ENCODE data around the gene TMEM179.

TMEM179 gene

GRCh38 chr14:104558231-104559027 is 46.1 kb downstream of the TMEM179 start (continued):
- TF ChIP-seq TSHZ2 (CRISPR knock-in tag; IDR thresholded peaks at IDR 0.05) = no peak

GRCh38 chr14:104557766-104558165 is 46.8 kb downstream of the TMEM179 start:
- no peak for ATAC-seq
- no peak for TF ChIP-seq OSR1 (CRISPR knock-in tag; IDR thresholded peaks at IDR 0.05)
- no peak for TF ChIP-seq ARNTL (CRISPR knock-in tag; IDR thresholded peaks at IDR 0.05; ENCODE audit: borderline replicate concordance, low read depth)
- TF ChIP-seq POU6F1 (CRISPR knock-in tag; IDR thresholded peaks at IDR 0.05; ENCODE audit: borderline replicate concordance, low read depth) = no peak
- TF ChIP-seq ZFP30 (CRISPR knock-in tag; IDR thresholded peaks at IDR 0.05) = no peak
- no peak for TF ChIP-seq BACH2 (CRISPR knock-in tag; IDR thresholded peaks at IDR 0.05; ENCODE audit: borderline replicate concordance)
- TF ChIP-seq CSDC2 (CRISPR knock-in tag; IDR thresholded peaks at IDR 0.05) = no peak
- no peak for TF ChIP-seq ZNF565 (CRISPR knock-in tag; conservative IDR thresholded peaks at IDR 0.05; ENCODE audit: low read depth)
- TF ChIP-seq CREB5 (CRISPR knock-in tag; IDR thresholded peaks at IDR 0.05; ENCODE audit: low read depth) = no peak
- TF ChIP-seq PATZ1 (CRISPR knock-in tag; IDR thresholded peaks at IDR 0.05; ENCODE audit: borderline replicate concordance) = no peak
- TF ChIP-seq ISL1 (CRISPR knock-in tag; IDR thresholded peaks at IDR 0.05) = no peak
- no peak for TF ChIP-seq ZNF8 (CRISPR knock-in tag; IDR thresholded peaks at IDR 0.05)
- no peak for TF ChIP-seq ZNF70 (CRISPR knock-in tag; IDR thresholded peaks at IDR 0.05)
- no peak for TF ChIP-seq ZC3H10 (CRISPR knock-in tag; IDR thresholded peaks at IDR 0.05)

GRCh38 chr14:104557086-104557485 is 47.5 kb downstream of the TMEM179 start:
- no peak for ATAC-seq
- TF ChIP-seq ISL1 (CRISPR knock-in tag; IDR thresholded peaks at IDR 0.05) = no peak
- TF ChIP-seq CREB5 (CRISPR knock-in tag; IDR thresholded peaks at IDR 0.05; ENCODE audit: low read depth) = no peak
- TF ChIP-seq GLIS3 (CRISPR knock-in tag; IDR thresholded peaks at IDR 0.05) = no peak
- TF ChIP-seq PPARA (CRISPR knock-in tag; IDR thresholded peaks at IDR 0.05; ENCODE audit: borderline replicate concordance) = no peak
- TF ChIP-seq CSDC2 (CRISPR knock-in tag; IDR thresholded peaks at IDR 0.05) = no peak
- no peak for TF ChIP-seq BACH2 (CRISPR knock-in tag; IDR thresholded peaks at IDR 0.05; ENCODE audit: borderline replicate concordance)
- TF ChIP-seq SNAI2 (CRISPR knock-in tag; IDR thresholded peaks at IDR 0.05) = no peak
- no peak for TF ChIP-seq ZFP3 (CRISPR knock-in tag; IDR thresholded peaks at IDR 0.05)
- TF ChIP-seq RARB (CRISPR knock-in tag; IDR thresholded peaks at IDR 0.05) = no peak
- TF ChIP-seq ZFP30 (CRISPR knock-in tag; IDR thresholded peaks at IDR 0.05) = no peak
- TF ChIP-seq ARNTL (CRISPR knock-in tag; IDR thresholded peaks at IDR 0.05; ENCODE audit: borderline replicate concordance, low read depth) = no peak
- no peak for TF ChIP-seq TOX (CRISPR knock-in tag; IDR thresholded peaks at IDR 0.05; ENCODE audit: borderline replicate concordance)
- no peak for TF ChIP-seq ZC3H10 (CRISPR knock-in tag; IDR thresholded peaks at IDR 0.05)
- no peak for TF ChIP-seq TCF4 (CRISPR knock-in tag; IDR thresholded peaks at IDR 0.05; ENCODE audit: borderline replicate concordance)
- no peak for TF ChIP-seq CSRNP3 (CRISPR knock-in tag; IDR thresholded peaks at IDR 0.05)

All from SK-N-SH treated with all-trans-retinoic acid at 6 μM for 48 hours (cell line).